DMS153 (cell line): ENCODE data around the gene HOMER2.
"Not testable (repeated sequence)": the region's sequence is repeated elsewhere in the genome, so short reads cannot be mapped to it uniquely, and the experiment has no call there.

Experiments used
- DNase-seq: peaks from one replicate; lab custom pipeline; 2025; lab: John Stamatoyannopoulos, UW

HOMER2 gene

GRCh38 chr15:82831894-82832600, 120.5 kb downstream of the HOMER2 start:
- no peak for DNase-seq

GRCh38 chr15:82830427-82831173, 121.9 kb downstream of the HOMER2 start:
- DNase-seq: no peak

GRCh38 chr15:82829234-82829633, 123.3 kb downstream of the HOMER2 start:
- DNase-seq: no peak

GRCh38 chr15:82828075-82828474, 124.4 kb downstream of the HOMER2 start:
- DNase-seq: no peak

- no peak for DNase-seq
These were observed 129.5 kb downstream of the HOMER2 start for GRCh38 chr15:82823049-82823448.

GRCh38 chr15:82821851-82822250, 130.7 kb downstream of the HOMER2 start:
- DNase-seq: not testable (repeated sequence)

GRCh38 chr15:82821396-82821795, 131.1 kb downstream of the HOMER2 start:
- DNase-seq: not testable (repeated sequence)

- no peak for DNase-seq
These were observed 132.4 kb downstream of the HOMER2 start for GRCh38 chr15:82820128-82820527.

GRCh38 chr15:82812994-82813393, 139.5 kb downstream of the HOMER2 start:
- DNase-seq: no peak

- no peak for DNase-seq
These were observed 141.6 kb downstream of the HOMER2 start for GRCh38 chr15:82810890-82811426.

DNA sequence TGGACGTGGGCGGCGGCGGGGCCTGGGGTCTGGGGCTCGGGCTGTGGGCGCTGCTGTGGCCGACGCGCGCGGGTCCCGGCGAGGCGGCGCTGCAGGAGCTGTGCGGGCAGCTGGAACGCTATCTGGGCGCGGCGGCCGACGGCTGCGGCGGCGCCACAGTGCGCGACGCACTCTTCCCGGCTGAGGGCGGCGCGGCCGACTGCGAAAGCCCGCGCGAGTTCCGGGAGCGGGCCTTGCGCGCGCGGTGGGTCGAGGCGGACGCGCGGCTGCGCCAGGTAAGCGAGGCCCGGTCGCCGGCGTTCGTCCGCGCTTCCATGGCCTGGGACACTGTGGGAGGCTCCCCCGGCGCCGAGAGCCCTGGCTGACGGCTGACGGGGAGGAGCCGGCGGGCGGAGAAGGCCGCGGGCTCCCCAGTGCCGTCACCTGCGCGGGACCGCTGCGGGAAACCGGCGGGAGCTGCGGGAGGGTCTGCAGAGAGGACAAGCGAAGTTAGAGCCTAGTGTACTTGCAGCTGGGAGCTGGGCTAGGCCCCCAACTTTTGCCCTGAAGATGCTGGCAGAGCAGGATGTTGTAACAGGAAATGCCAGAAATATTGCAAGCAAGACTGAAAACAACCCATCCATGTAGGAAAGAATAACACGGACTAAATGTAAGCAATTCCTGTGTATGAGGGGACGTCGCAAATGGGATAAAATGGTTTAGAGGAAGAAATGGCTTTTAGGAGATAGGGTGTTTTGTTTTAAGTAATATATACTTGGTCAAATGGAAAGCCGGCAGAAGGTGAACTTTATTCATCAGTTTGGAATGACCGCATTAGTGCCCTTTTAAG, 142.2 kb downstream of the HOMER2 start:
- DNase-seq: no peak

GRCh38 chr15:82809308-82810060, 143.0 kb downstream of the HOMER2 start, which contains the start of gene WHAMM:
Gene WHAMM, plus strand, starts transcription at chr15:82809628. Its CDS starts 99 bp downstream, at chr15:82809727.
- DNase-seq: peak; percentile 84

DNA sequence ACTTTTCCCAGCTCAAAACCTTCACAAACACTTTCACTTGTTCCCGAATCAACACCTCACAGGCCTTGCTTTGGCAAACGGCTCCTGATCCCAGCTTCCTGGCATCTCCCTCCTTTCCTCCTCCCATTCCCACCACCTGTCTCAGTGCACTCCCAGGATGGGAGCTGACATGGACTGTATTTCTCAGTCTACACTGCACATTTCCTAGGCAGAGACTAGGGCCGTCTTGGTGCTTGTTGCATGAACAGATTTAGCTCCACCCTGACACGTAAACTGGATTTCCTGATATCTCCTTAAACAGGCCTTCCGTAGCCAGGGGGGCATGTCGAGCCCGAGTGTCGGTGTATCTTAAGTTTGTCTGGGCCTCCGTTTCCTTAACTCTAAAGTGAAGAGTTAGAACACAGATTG, 143.9 kb downstream of the HOMER2 start:
- no peak for DNase-seq

DNA sequence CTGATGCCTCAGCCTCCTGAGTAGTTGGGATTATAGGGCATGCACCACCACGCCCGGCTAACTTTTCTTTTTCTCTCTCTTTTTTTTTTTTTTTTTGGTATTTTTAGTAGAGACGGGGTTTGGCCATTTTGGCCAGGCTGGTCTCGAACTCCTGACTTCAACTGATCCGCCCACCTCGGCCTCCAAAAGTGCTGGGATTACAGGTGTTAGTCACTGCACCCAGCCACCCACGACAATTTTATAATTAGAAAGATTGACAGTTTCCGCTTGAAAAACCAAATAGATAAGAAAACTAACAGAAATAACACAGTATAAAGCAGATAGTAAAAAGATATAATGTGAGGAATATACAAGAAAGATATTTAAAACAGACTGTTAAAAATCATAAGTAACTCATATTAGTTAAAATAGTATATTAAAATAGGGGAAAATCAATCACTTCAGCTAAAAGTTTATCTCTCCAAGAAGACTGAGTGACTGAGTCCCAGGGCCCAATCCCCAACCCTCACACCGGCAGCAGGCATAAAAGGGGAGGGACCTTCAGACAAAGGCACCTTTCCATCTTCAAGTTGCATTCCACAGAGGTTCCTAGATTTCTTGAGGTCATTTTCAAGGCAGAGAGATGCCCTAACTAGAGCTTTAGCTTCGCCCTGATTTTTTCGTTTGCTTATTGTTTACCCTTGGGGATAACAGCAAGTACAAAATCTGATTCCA, 144.4 kb downstream of the HOMER2 start:
- DNase-seq: no peak

DNA sequence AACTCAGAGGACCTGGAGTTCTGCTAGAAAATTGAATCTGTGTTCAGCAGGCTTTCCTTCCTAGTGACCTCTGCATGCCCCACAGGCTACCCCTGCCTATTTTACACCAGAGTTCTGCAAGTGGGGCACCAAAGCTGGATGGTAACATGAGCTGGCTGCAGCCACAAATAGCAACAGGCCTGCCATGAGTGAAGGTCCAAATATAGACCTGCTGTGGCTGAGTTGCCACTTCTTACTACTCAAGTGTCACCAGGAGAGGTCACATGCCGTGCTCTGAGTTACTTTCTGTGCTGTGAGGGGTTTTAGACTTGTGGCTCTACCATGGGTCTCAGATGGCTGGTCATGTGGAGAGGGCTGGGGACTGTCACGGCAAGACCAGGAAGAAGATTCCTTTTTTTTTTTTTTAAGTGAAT, 146.5 kb downstream of the HOMER2 start, which contains the start of gene FSD2:
Gene FSD2, minus strand, starts transcription at position 76 of the 413 bp plus-strand sequence. CDS start 18,679 bp downstream, outside the sequence.
- DNase-seq: no peak

- no peak for DNase-seq
These were observed 148.0 kb downstream of the HOMER2 start for GRCh38 chr15:82804575-82804949.

GRCh38 chr15:82803793-82804574, 148.5 kb downstream of the HOMER2 start:
- no peak for DNase-seq

GRCh38 chr15:82802497-82802896, 150.0 kb downstream of the HOMER2 start:
- no peak for DNase-seq

GRCh38 chr15:82799183-82799841, 153.2 kb downstream of the HOMER2 start:
- no peak for DNase-seq
